ENCODE measurements around the gene OXER1.

- TF ChIP-seq CTCF (IDR thresholded peaks at IDR 0.05) (no peak), EP300 (IDR thresholded peaks at IDR 0.05) (no peak)
Measured at GRCh38 chr2:42804891-42805290, 41.0 kb upstream of the OXER1 start.
